HG03565 (cell line): ENCODE results near the gene ATP2A1.
A peak's percentile ranks its signal among the peaks of the same experiment; 100 is the strongest.
"Not testable (repeated sequence)": the region's sequence is repeated elsewhere in the genome, so short reads cannot be mapped to it uniquely, and the experiment has no call there.

Source experiments
- ATAC-seq: cut with Tn5 transposase; IDR thresholded peaks from one replicate; pipeline ENCODE4 v1.9.1; 2021; ENCODE audit warnings: mild to moderate bottlenecking, moderate library complexity; ENCODE audit not compliant: unreplicated experiment

The ATP2A1 gene

DNA sequence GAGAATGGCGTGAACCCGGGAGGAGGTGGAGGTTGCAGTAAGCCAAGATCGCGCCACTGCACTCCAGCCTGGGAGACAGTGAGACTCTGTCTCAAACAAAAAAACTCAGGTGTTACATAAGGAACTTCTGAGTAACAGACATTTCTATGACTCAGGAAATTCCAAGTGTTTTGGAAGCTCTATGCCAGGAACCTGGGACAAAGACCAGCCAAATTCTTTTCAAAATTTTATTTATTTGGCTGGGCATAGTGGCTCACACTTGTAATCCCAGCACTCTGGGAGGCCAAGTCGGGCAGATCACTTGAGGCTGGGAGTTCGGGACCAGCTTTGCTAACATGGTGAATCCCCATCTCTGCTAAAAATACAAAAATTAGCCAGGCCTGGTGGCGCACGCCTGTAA lies 19.9 kb upstream of the ATP2A1 start:
- ATAC-seq: no peak

DNA sequence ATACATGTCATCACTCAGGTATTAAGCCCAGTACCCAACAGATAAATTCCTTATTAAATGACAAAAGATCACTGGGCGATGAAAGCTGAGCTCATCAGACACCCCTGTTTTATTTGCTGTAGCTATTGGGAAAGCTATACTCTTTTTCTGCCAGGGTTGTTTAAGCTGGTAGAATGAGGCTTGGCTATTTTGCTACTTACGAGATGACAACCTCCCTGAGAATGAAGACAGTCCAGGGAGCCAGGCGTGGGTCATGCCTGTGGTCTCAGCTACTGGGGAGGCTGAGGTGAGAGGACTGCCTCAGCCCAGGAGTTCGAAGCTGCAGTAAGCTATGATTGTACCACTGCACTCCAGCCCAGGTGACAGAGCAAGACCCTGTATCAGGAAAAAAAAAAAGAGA lies 19.0 kb upstream of the ATP2A1 start:
- ATAC-seq: no peak

- no peak for ATAC-seq
Observed at GRCh38 chr16:28863929-28864793, 14.1 kb upstream of the ATP2A1 start.

DNA sequence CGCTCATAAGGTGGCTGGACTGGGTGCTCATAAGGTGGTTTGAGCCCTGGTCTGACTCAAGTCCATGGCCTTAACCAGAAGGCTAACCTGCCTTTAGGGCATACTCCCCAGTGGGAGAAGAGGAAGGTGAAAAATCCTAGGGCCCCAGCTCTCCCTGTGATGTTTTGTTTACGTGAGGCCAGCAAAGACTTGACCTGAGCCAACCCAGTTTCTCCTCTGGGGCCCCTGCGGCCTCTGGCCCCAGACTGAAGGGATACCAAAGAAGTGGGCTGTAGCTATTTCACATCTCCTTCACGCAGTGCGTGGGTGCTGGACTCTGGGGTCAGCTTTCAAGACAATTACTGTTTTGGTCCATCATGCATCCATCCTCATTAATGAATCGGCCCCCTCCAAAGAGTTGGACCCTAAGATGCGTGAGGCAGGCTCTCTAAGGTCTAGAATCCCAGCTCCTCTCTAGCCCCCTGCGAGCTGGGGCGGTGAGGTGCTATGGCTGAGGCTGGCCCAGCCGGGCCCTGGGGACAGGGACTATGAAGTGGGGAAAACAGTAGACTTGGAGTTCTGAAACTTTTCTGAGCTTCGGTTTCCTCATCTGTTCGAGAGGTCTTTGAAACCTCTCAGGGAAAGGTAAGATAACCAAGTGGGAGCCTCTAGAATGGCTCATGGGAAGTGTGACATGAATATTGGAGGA lies 13.1 kb upstream of the ATP2A1 start:
- no peak for ATAC-seq

- ATAC-seq: no peak
Observed at GRCh38 chr16:28865722-28866453, 12.4 kb upstream of the ATP2A1 start.

- no peak for ATAC-seq
Observed at GRCh38 chr16:28866454-28866804, 11.9 kb upstream of the ATP2A1 start.

GRCh38 chr16:28867241-28867640 lies 11.0 kb upstream of the ATP2A1 start:
- no peak for ATAC-seq

DNA sequence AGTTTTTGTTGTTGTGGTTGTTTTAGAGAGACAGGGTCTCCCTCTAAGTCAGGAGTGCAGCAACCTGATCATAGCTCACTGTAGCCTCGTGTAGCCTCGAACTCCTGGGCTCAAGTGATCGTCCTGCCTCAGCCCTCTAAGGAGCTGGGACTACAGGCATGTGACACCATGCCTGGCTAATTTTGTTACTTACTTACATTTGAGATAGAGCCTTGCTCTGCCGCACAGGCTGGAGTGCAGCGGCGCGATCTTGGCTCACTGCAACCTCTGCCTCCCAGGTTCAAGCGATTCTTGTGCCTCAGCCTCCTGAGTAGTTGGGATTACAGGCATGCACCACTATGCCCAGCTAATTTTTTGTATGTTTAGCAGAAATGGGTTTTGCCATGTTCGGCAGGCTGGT lies 10.6 kb upstream of the ATP2A1 start:
- ATAC-seq: not testable (repeated sequence)

- ATAC-seq: no peak
Observed at GRCh38 chr16:28869201-28869600, 9.1 kb upstream of the ATP2A1 start.

DNA sequence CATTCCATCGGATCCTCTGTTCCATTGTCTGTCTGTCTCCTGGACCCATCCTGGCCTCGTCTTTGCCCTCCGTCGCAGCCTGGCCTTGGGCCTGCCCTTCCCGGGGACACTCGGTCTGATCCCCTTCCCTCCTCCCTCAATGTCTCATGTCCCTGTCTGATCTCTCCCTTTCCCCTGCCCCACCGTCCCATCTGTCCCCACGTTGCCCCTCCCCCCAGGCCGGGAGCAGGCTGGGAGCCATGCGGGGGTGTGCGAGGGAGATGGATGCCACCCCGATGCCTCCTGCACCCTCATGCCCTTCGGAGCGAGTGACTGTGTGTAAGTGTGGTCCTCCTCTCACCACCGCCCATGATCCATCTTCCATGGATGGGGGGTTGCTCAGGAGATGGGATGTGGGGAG lies 5.3 kb upstream of the ATP2A1 start:
- ATAC-seq: no peak

- no peak for ATAC-seq
Observed at GRCh38 chr16:28873543-28874201, 4.6 kb upstream of the ATP2A1 start.

- no peak for ATAC-seq
Observed at GRCh38 chr16:28874406-28874805, 3.9 kb upstream of the ATP2A1 start.

- no peak for ATAC-seq
Observed at GRCh38 chr16:28875134-28876018, 2.9 kb upstream of the ATP2A1 start.

GRCh38 chr16:28876019-28876659 lies 2.1 kb upstream of the ATP2A1 start:
- ATAC-seq: no peak

- no peak for ATAC-seq
Observed at GRCh38 chr16:28876973-28877654, 1.2 kb upstream of the ATP2A1 start.

GRCh38 chr16:28877655-28878000 lies 660 bp upstream of the ATP2A1 start:
- no peak for ATAC-seq

DNA sequence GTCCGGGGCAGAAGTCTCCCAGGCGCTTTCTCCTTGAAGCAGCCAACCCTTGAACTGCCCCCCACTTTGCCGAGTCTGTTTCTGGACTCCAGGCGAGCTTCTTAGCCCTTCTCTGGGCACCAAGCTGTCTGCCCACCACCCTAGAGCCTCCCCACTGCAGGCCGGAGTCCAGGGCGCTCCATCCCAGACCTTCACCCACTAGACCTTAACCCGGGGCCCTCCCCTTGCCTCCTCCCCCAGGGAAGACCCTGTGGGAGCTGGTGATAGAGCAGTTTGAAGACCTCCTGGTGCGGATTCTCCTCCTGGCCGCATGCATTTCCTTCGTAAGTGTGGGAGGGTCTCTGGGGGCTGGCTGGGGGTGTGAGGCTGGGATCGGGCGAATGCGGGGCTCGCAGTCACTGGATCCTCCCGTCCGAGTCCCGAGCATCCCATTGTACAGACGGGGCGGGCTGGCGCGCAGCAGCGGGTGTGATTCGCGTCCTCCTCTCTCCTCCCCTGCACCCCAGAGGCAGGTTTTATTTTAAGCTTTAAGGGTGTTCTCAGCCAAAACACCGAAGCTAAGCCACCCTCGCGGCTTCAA lies 1.1 kb downstream of the ATP2A1 start:
- ATAC-seq: no peak

DNA sequence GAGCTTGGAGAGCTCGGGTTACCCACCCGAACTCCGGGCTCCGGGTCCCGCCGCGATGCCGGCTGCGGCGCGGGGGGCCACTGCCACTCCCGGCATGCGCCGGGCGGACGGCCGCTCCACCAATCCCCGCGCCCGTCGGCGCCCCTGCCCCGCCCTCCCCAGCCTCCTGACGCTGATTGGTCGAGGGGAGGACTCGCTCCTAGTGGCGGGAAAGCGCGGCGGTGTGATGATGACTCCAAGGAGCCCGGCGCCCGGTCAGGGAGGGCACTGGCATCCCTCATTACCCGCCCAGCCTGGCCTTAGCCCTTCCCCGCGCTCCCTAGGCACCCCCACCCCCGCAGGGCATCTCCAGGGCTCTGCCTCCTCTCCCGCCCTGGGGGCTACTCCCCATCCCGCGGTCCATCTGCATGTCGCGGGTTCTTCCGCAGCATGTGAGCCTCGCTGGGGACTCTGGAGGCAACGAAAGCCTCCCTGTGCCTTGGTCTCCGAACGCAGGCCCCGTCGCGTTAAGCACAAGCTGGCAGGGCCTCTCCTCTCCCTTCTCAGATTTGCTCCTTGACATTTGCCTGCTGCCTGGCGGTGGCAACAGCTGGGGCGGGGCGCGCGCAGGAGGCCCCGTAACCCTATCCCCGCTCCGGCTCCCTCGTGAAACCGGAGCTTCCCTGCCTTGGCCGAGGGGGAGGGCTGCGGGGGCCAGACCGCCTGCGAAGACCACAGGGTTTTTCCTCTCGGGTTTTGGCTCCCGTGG lies 1.7 kb downstream of the ATP2A1 start:
- ATAC-seq: peak; percentile 79
